Dermis blood vessel endothelial cell (primary cell): ENCODE data around the gene ATP11A. TPM values are rescaled to one million over a fixed set of nuclear protein-coding genes. Genes with fewer than 3 reads are reported as not detected.

ENCODE experiments used
- DNase-seq: peaks from one replicate; pipeline ENCODE4 v3.0.0; 2010
- total RNA-seq: library from RNA; depleted of rRNA; stranded (reverse); fragments of >200 nt; gene quantifications from 2 replicates; pipeline ENCODE4 v1.2.3, GENCODE V29; 2014

The ATP11A gene
- total RNA-seq, 1 donor from 2014 or later = 32.0 TPM

- DNase-seq = no peak
Observed at GRCh38 chr13:112822851-112823250, 133.0 kb downstream of the ATP11A start.

- peak; percentile 17 for DNase-seq
Observed at GRCh38 chr13:112824429-112824828, 134.6 kb downstream of the ATP11A start.

GRCh38 chr13:112825071-112825470 is 135.2 kb downstream of the ATP11A start:
- DNase-seq = no peak

- DNase-seq = no peak
Observed at GRCh38 chr13:112825875-112826274, 136.0 kb downstream of the ATP11A start.

GRCh38 chr13:112826565-112826964 is 136.7 kb downstream of the ATP11A start:
- no peak for DNase-seq

GRCh38 chr13:112828082-112828699 is 138.4 kb downstream of the ATP11A start:
- DNase-seq = no peak

GRCh38 chr13:112828756-112829155 is 138.9 kb downstream of the ATP11A start:
- DNase-seq = no peak

GRCh38 chr13:112831196-112831595 is 141.4 kb downstream of the ATP11A start:
- no peak for DNase-seq

GRCh38 chr13:112831801-112832200 is 142.0 kb downstream of the ATP11A start:
- no peak for DNase-seq

- DNase-seq = no peak
Observed at GRCh38 chr13:112832811-112833210, 143.0 kb downstream of the ATP11A start.

GRCh38 chr13:112833551-112834257 is 143.9 kb downstream of the ATP11A start:
- DNase-seq = no peak

GRCh38 chr13:112835344-112835743 is 145.5 kb downstream of the ATP11A start:
- DNase-seq = no peak

- DNase-seq = no peak
Observed at GRCh38 chr13:112835796-112836195, 146.0 kb downstream of the ATP11A start.

- no peak for DNase-seq
Observed at GRCh38 chr13:112836940-112837339, 147.1 kb downstream of the ATP11A start.

- DNase-seq = no peak
Observed at GRCh38 chr13:112837371-112838037, 147.7 kb downstream of the ATP11A start.

GRCh38 chr13:112838038-112838841 is 148.4 kb downstream of the ATP11A start:
- no peak for DNase-seq

GRCh38 chr13:112838842-112839117 is 148.9 kb downstream of the ATP11A start:
- DNase-seq = no peak

GRCh38 chr13:112839356-112840105 is 149.7 kb downstream of the ATP11A start:
- no peak for DNase-seq

- DNase-seq = no peak
Observed at GRCh38 chr13:112840472-112841302, 150.8 kb downstream of the ATP11A start.

GRCh38 chr13:112841303-112842015 is 151.6 kb downstream of the ATP11A start:
- peak; percentile 66 for DNase-seq

- DNase-seq = peak; percentile 83
Observed at GRCh38 chr13:112842343-112842856, 152.6 kb downstream of the ATP11A start.
